IMR-90 (cell line): ENCODE measurements around the gene RIIAD1. TPM values are rescaled to one million over a fixed set of nuclear protein-coding genes. Genes with fewer than 3 reads are reported as not detected.

Experiments
- ATAC-seq: fragments of 200-7000 bp; cut with Tn5 transposase; 2 replicates; pipeline ENCODE4 v1.9.1; 2020; ENCODE audit warnings: low read depth, mild to moderate bottlenecking, moderate library complexity
- BruUV-seq: library from RNA; stranded (reverse); fragments of 400-500 nt; replicated peaks from 2 replicates; lab custom pipeline; 2021; lab: Mats Ljungman, UMichigan
- CTCF ChIA-PET: fragments of 300-600 bp; formaldehyde crosslinking; extraction: SDS; loops from one replicate; lab custom pipeline; 2021; ENCODE audit warnings: antibody characterized with exemption; lab: Yijun Ruan, JAX
- POLR2A ChIA-PET: fragments of 300-600 bp; sonication (Branson Sonifier 250); formaldehyde crosslinking; loops from one replicate; lab custom pipeline; 2022; ENCODE audit warnings: antibody characterized with exemption; ENCODE audit not compliant: unreplicated experiment; lab: Charles Lee
- DNase-seq: peaks from one replicate; pipeline ENCODE4 v3.0.0; 2013
- H2AFZ ChIP-seq: replicated peaks from 2 replicates; pipeline ENCODE3; 2013; ENCODE audit warnings: low read length, mild to moderate bottlenecking; ENCODE audit not compliant: poor library complexity
- H2AK5ac ChIP-seq: 2 replicates; pipeline ENCODE4 v1.6.1; 2013; ENCODE audit warnings: low read depth, low read length, inconsistent platforms
- H2AK9ac ChIP-seq: replicated peaks from 2 replicates; pipeline ENCODE3; 2013; ENCODE audit warnings: mild to moderate bottlenecking, low read depth, low read length, moderate library complexity; ENCODE audit not compliant: poor library complexity
- H2BK120ac ChIP-seq: 2 replicates; pipeline ENCODE4 v1.6.1; 2013; ENCODE audit warnings: low read depth, low read length, inconsistent platforms
- H2BK15ac ChIP-seq: 3 replicates; pipeline ENCODE4 v1.6.1; 2013; ENCODE audit warnings: low read depth, low read length, inconsistent platforms
- H2BK20ac ChIP-seq: 2 replicates; pipeline ENCODE4 v1.6.1; 2013; ENCODE audit warnings: low read depth, mild to moderate bottlenecking, inconsistent platforms, low read length, moderate library complexity
- H2BK5ac ChIP-seq: 2 replicates; pipeline ENCODE4 v1.6.1; 2013; ENCODE audit warnings: mild to moderate bottlenecking, low read depth, low read length, inconsistent platforms; ENCODE audit not compliant: poor library complexity, severe bottlenecking
- H3K14ac ChIP-seq: replicated peaks from 2 replicates; pipeline ENCODE4 v1.6.1; 2013; ENCODE audit warnings: low read depth, low read length, inconsistent platforms
- H3K18ac ChIP-seq: 2 replicates; pipeline ENCODE4 v1.6.1; 2013; ENCODE audit warnings: low read depth, low read length, control low read depth
- H3K23ac ChIP-seq: 2 replicates; pipeline ENCODE4 v1.6.1; 2013; ENCODE audit warnings: low read depth, low read length, inconsistent platforms
- H3K27ac ChIP-seq: 2 replicates; pipeline ENCODE4 v1.5.1; 2013; ENCODE audit warnings: mild to moderate bottlenecking, control low read depth, low read length; ENCODE audit not compliant: insufficient read depth
- H3K27me3 ChIP-seq: 2 replicates; pipeline ENCODE4 v1.6.1; 2013; ENCODE audit warnings: low read length; ENCODE audit not compliant: control insufficient read depth, insufficient read depth
- H3K36me3 ChIP-seq: 2 replicates; pipeline ENCODE4 v1.6.1; 2013; ENCODE audit warnings: low read length, mixed read lengths; ENCODE audit not compliant: control insufficient read depth, insufficient read depth
- H3K4ac ChIP-seq: 2 replicates; pipeline ENCODE4 v1.6.1; 2013; ENCODE audit warnings: low read depth, low read length, inconsistent platforms
- H3K4me1 ChIP-seq: 2 replicates; pipeline ENCODE4 v1.6.1; 2013; ENCODE audit warnings: low read length, mixed read lengths; ENCODE audit not compliant: control insufficient read depth, insufficient read depth
- H3K4me2 ChIP-seq: 2 replicates; pipeline ENCODE4 v1.6.1; 2013; ENCODE audit warnings: low read depth, mild to moderate bottlenecking, control low read depth, low read length, moderate library complexity
- H3K4me3 ChIP-seq: 2 replicates; pipeline ENCODE4 v1.5.1; 2013; ENCODE audit warnings: low read depth, mild to moderate bottlenecking, control low read depth, low read length, moderate library complexity; ENCODE audit not compliant: insufficient read depth
- H3K56ac ChIP-seq: 2 replicates; pipeline ENCODE4 v1.6.1; 2013; ENCODE audit warnings: low read length, inconsistent platforms; ENCODE audit not compliant: insufficient read depth; ENCODE audit errors: extremely low read depth
- H3K79me1 ChIP-seq, 2 experiments: 2 replicates each; pipeline ENCODE4 v1.6.1; 2013; ENCODE audit warnings: low read length in 2 of 2, inconsistent platforms in 1 of 2, low read depth in 1 of 2
- H3K9ac ChIP-seq: 2 replicates; pipeline ENCODE4 v1.6.1; 2013; ENCODE audit warnings: low read depth, low read length, control low read depth
- H3K9me1 ChIP-seq: 2 replicates; pipeline ENCODE4 v1.6.1; 2013; ENCODE audit warnings: low read length, inconsistent platforms; ENCODE audit not compliant: insufficient read depth
- H3K9me3 ChIP-seq: 2 replicates; pipeline ENCODE4 v1.6.1; 2013; ENCODE audit warnings: low read length; ENCODE audit not compliant: control insufficient read depth, insufficient read depth
- H4K20me1 ChIP-seq: 2 replicates; pipeline ENCODE4 v1.6.1; 2013; ENCODE audit warnings: low read length, inconsistent platforms; ENCODE audit not compliant: insufficient read depth
- H4K5ac ChIP-seq: 2 replicates; pipeline ENCODE4 v1.6.1; 2013; ENCODE audit warnings: mild to moderate bottlenecking, low read depth, low read length, control low read depth
- H4K8ac ChIP-seq, 2 experiments: 2 replicates each; pipeline ENCODE4 v1.6.1; 2013; ENCODE audit warnings: low read depth in 2 of 2, low read length in 2 of 2, control low read depth in 1 of 2, inconsistent platforms in 1 of 2
- H4K91ac ChIP-seq: 2 replicates; pipeline ENCODE4 v1.6.1; 2013; ENCODE audit warnings: low read depth, low read length, inconsistent platforms; ENCODE audit not compliant: insufficient read depth
- CHD1 ChIP-seq: IDR thresholded peaks from 2 replicates; pipeline ENCODE4 v1.6.1; 2012; ENCODE audit warnings: low read depth, low read length, improper control_type of control experiment
- MAFK ChIP-seq: IDR thresholded peaks from 2 replicates; pipeline ENCODE4 v1.6.1; 2012; ENCODE audit warnings: low read depth, low read length, improper control_type of control experiment
- MAZ ChIP-seq: IDR thresholded peaks from 2 replicates; pipeline ENCODE4 v1.6.1; 2012; ENCODE audit warnings: low read depth, mild to moderate bottlenecking, low read length, improper control_type of control experiment, moderate library complexity, borderline replicate concordance
- MXI1 ChIP-seq: IDR thresholded peaks from 2 replicates; pipeline ENCODE4 v1.6.1; 2012; ENCODE audit warnings: low read depth, mild to moderate bottlenecking, low read length, moderate library complexity, borderline replicate concordance
- NFE2L2 ChIP-seq: fragments of 150-350 bp; IDR thresholded peaks from 2 replicates; pipeline ENCODE4 v1.6.1; 2016; ENCODE audit warnings: low read depth, mild to moderate bottlenecking, low read length
- POLR2A ChIP-seq: IDR thresholded peaks from 2 replicates; pipeline ENCODE4 v1.6.1; 2012; ENCODE audit warnings: mild to moderate bottlenecking, low read depth, low read length
- RAD21 ChIP-seq: IDR thresholded peaks from 2 replicates; pipeline ENCODE4 v1.6.1; 2012; ENCODE audit warnings: low read length, improper control_type of control experiment
- RCOR1 ChIP-seq: IDR thresholded peaks from 2 replicates; pipeline ENCODE4 v1.6.1; 2012; ENCODE audit warnings: mild to moderate bottlenecking, low read length, improper control_type of control experiment; ENCODE audit not compliant: insufficient replicate concordance
- SMC3 ChIP-seq: fragments of 150-350 bp; IDR thresholded peaks from 2 replicates; pipeline ENCODE4 v1.6.1; 2016; ENCODE audit warnings: low read depth, mild to moderate bottlenecking, antibody characterized with exemption, low read length, moderate library complexity
- WGBS, 2 experiments: methylation state at CpG; one replicate each; pipeline versions ENCODE4 v1.1.5 to v1.1.7; 2013; ENCODE audit warnings: missing lambda C conversion rate in 2 of 2; ENCODE audit not compliant: insufficient read length in 1 of 2; ENCODE audit errors: extremely low coverage in 2 of 2; 5-methylcytosine and 5-hydroxymethylcytosine counted together
- dilution Hi-C: fragments of 300-500 bp; cut with HindIII; formaldehyde crosslinking; loops from one replicate; pipeline ENCODE4 v1.14.3; 2018; ENCODE audit warnings: low sequenced_read_pairs; ENCODE audit not compliant: unreplicated experiment
- in situ Hi-C: fragments of 300-500 bp; cut with MboI; formaldehyde crosslinking; loops from 3 replicates; pipeline ENCODE4 v1.14.3; 2019; ENCODE audit warnings: low sequenced_read_pairs, inconsistent platforms, mixed read lengths
- intact Hi-C: fragments of 100-400 bp; cut with micrococcal nuclease; formaldehyde crosslinking; loops from 2 replicates; pipeline ENCODE4 v1.10.0; 2022
- polyA plus RNA-seq, 3 experiments: library from polyadenylated mRNA; depleted of rRNA; stranded (reverse); fragments of >200 nt; gene quantifications; 2 replicates each; pipeline ENCODE4 v1.2.3, GENCODE V29; 2012; ENCODE audit warnings: low replicate concordance in 1 of 3
- total RNA-seq: library from RNA; depleted of rRNA; stranded (reverse); fragments of >200 nt; gene quantifications from 2 replicates; pipeline ENCODE4 v1.2.3, GENCODE V29; 2012
- TF ChIP-seq, protein P1 (sequence below): fragments of 150-350 bp; IDR thresholded peaks from 2 replicates; pipeline ENCODE4 v1.6.1; 2017; ENCODE audit warnings: mild to moderate bottlenecking, antibody characterized with exemption, low read length, low read depth
- TF ChIP-seq, protein P2 (sequence below): conservative IDR thresholded peaks from 2 replicates; pipeline ENCODE4 v1.5.1; 2012; ENCODE audit warnings: mild to moderate bottlenecking, low read depth, low read length, improper control_type of control experiment

RIIAD1 gene
- total and polyA plus RNA-seq, 2 of the 4 experiments (the other 2 are of a cell fraction): not detected

DNA sequence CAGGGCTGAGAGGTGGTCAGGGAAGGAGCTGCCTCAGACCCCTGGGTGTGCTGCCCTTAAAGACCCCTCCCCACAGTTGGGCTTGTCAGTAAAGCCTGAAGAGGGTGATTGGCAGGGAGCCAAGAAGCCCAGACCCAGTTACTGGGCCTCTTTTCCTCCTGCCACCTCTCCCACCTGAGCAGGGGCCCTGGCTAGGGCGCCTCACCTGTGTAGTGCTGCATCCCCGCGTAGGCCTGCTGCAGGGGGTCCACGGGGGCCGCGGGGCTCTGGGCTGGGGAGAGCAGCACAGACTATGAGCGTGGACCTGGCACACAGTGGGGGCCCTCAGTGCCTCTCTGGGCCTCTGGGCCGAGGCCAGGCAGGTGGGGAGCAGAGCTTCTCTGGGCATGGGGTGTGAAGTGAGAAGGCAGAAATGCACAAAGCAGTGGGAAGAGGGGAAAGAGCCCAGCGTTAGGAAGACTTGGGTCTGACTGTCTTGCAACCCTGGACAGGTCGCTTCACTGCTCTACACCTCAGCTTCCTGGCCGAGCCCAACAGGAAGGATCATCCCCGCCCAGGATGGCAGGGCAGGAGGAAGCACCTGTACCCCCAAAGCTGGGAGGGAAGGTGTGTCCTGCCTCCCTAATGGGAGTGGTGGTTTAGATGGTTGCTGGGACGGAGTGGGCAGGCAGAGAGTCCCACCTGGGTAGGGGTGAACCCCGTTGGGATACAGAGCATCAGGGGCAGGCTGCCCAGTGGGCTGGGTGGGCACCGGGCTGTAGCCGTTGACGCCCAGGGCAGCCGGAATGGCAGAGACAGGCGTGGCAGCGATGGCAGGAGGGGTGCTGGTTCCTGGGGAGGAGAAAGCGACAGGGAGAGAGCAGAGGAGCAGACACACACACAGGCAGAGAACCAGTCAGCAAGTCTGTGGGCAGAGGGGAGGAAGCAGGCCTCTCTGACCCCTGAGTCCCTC is 14.6 kb upstream of the RIIAD1 start:
- dilution Hi-C loops: no loop called here
- TF ChIP-seq POLR2A: no peak
- TF ChIP-seq RCOR1: no peak
- TF ChIP-seq, protein P1, sequence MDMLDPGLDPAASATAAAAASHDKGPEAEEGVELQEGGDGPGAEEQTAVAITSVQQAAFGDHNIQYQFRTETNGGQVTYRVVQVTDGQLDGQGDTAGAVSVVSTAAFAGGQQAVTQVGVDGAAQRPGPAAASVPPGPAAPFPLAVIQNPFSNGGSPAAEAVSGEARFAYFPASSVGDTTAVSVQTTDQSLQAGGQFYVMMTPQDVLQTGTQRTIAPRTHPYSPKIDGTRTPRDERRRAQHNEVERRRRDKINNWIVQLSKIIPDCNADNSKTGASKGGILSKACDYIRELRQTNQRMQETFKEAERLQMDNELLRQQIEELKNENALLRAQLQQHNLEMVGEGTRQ: no peak
- no peak for TF ChIP-seq SMC3
- no peak for TF ChIP-seq MAFK
- TF ChIP-seq CHD1: no peak
- TF ChIP-seq MXI1: no peak
- TF ChIP-seq MAZ: no peak
- TF ChIP-seq RAD21: no peak
- no peak for TF ChIP-seq NFE2L2
- TF ChIP-seq, protein P2, sequence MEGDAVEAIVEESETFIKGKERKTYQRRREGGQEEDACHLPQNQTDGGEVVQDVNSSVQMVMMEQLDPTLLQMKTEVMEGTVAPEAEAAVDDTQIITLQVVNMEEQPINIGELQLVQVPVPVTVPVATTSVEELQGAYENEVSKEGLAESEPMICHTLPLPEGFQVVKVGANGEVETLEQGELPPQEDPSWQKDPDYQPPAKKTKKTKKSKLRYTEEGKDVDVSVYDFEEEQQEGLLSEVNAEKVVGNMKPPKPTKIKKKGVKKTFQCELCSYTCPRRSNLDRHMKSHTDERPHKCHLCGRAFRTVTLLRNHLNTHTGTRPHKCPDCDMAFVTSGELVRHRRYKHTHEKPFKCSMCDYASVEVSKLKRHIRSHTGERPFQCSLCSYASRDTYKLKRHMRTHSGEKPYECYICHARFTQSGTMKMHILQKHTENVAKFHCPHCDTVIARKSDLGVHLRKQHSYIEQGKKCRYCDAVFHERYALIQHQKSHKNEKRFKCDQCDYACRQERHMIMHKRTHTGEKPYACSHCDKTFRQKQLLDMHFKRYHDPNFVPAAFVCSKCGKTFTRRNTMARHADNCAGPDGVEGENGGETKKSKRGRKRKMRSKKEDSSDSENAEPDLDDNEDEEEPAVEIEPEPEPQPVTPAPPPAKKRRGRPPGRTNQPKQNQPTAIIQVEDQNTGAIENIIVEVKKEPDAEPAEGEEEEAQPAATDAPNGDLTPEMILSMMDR: no peak

More for the DNA sequence above, 14.6 kb upstream of the RIIAD1 start:
- Histone ChIP-seq H2AK5ac (no peak overlapping the region), H4K20me1 (no peaks in the 10 kb centered on the region; the same call in 1 of the 2 replicates), H2BK5ac (no peak overlapping the region), H3K36me3 (peaks cover 4% of the 10 kb centered on the region; the same call in 1 of the 2 replicates), H3K79me1 (no peaks in the 10 kb centered on the region), H3K14ac (no peak overlapping the region), H4K91ac (no peak overlapping the region), H3K4ac (no peak overlapping the region), H3K4me2 (no peak overlapping the region), H4K5ac (no peak overlapping the region), H3K27me3 (peaks cover 13% of the 10 kb centered on the region), H3K27ac (no peak overlapping the region), H3K9me1 (no peaks in the 10 kb centered on the region), H3K9me3 (no peaks in the 10 kb centered on the region), H3K18ac (no peak overlapping the region), H2BK15ac (no peak overlapping the region), H2AK9ac (no peak overlapping the region), H2BK120ac (no peak overlapping the region), H3K23ac (no peak overlapping the region), H4K8ac (no peak overlapping the region), H3K9ac (no peak overlapping the region), H2AFZ (no peak overlapping the region), H3K56ac (no peak overlapping the region), H3K4me3 (no peak overlapping the region), H3K4me1 (no peaks in the 10 kb centered on the region), H2BK20ac (no peak overlapping the region)
- intact Hi-C loops: no loop called here
- CTCF ChIA-PET: interaction anchor here (0.6 kb wide), 1 partner anchor 13 kb away, joined by 4 read pairs; no protein-coding TSS in a partner anchor
- POLR2A ChIA-PET: no interaction called here
- 81% methylated on average over 8 of the region's 21 CpGs; no CpG with 5 or more reads in 1 of the 2 experiments for WGBS, 2 experiments
- in situ Hi-C loops: no loop called here
- ATAC-seq (no peak), DNase-seq (no peak)
- no TSS peak for BruUV-seq
